ENCODE results near the gene CUL4A. TPM values are rescaled to one million over a fixed set of nuclear protein-coding genes. Genes with fewer than 3 reads are reported as not detected.

Gene CUL4A
- total and polyA plus RNA-seq, 3 experiments from 2014 or later: 67.4 to 87.3 (median 82.5) TPM

DNA sequence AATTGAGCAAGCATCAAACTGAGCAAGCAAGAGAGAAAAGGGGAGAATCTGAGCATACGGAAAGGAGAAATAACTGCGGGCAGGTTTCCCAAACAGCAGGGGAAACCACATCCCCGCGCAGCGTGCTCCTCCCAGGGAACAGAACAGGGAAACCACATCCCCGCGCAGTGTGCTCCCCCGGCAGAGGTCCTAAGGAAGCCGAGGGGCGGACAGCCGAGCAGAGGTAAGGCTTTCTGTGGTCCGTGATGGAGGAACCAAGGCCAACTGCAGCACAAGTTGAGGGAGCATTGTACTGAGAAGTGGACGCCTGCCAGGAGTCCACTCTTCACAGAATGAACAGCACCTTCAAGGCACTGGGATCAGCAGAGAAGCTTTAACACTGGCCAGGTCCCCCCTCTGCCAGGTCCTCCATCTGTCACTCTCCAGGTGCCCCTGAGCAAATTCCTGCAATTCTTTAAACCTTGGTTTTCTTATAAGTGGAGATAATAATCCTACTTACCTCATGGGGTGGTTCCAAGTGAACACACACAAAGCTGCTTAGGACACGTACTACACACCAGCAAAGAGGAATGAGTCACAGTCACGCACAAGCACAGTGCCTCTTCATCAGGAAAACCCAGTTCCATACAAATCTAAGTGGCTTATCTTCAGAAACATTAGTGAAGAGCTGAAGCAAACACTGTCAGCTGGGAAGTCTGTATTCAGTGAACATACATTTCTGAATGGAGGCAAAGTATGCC, 64.6 kb downstream of the CUL4A start:
- Histone ChIP-seq H3K36me3 (ENCODE audit: insufficient read depth, low read length) (no peaks in the 10 kb centered on the region), H3K27me3 (ENCODE audit: insufficient read depth, low read length, poor library complexity, severe bottlenecking) (no peaks in the 10 kb centered on the region), H3K27ac (ENCODE audit: low read depth, low read length) (no peak overlapping the region), H3K4me3 (ENCODE audit: low read length) (no peak overlapping the region), H3K9me3 (ENCODE audit: low read length) (no peaks in the 10 kb centered on the region), H3K4me1 (ENCODE audit: insufficient read depth, low read length) (no peaks in the 10 kb centered on the region)
- CTCF ChIA-PET: interaction anchor here (1.2 kb wide), 1 partner anchor 120 kb away, joined by 3 read pairs; no protein-coding TSS in a partner anchor
- Mint-ChIP-seq H3K27ac (peak overlapping the region in 2 of 8 donors; percentile 32 to 74), H3K9me3 (no peaks in the 10 kb centered on the region), H3K4me3 (no peak overlapping the region), H3K36me3 (peaks cover 6 to 9% (median 8%) of the 10 kb centered on the region in 3 donors), H3K27me3 (peaks cover 6 to 8% of the 10 kb centered on the region in 2 donors), H3K4me1 (peaks cover 0 to 3% (median 1%) of the 10 kb centered on the region in 3 donors)
- no peak for DNase-seq
- POLR2A ChIA-PET: no interaction called here

DNA sequence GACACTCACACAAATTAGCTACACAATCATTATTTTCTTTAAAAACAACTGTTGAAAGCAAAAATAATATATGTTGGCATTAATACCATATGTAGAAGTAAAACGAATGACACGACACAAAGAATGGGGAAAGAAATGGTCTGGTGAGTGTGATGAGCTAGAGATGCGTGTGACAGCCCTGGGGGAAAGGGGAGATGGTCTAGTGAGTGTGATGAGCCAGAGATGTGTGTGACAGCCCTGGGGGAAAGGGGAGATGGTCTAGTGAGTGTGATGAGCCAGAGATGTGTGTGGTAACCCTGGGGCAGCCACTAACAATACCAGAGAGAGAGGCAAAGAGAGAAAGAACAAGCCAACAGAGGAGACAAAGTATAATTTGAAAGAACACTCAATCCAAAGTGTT, 65.3 kb downstream of the CUL4A start:
- no peaks in the 10 kb centered on the region for H3K9me3 Mint-ChIP-seq
- Histone ChIP-seq H3K36me3 (ENCODE audit: insufficient read depth, low read length) (no peaks in the 10 kb centered on the region), H3K4me3 (ENCODE audit: low read length) (no peak overlapping the region), H3K27me3 (ENCODE audit: insufficient read depth, low read length, poor library complexity, severe bottlenecking) (no peaks in the 10 kb centered on the region), H3K9me3 (ENCODE audit: low read length) (no peaks in the 10 kb centered on the region), H3K27ac (ENCODE audit: low read depth, low read length) (no peak overlapping the region), H3K4me1 (ENCODE audit: insufficient read depth, low read length) (no peaks in the 10 kb centered on the region)
- ChIA-PET POLR2A (no interaction called here), CTCF (interaction anchor here (1.2 kb wide), 1 partner anchor 119 kb away, joined by 3 read pairs; no protein-coding TSS in a partner anchor)
- H3K36me3 Mint-ChIP-seq: peaks cover 8 to 9% (median 8%) of the 10 kb centered on the region in 3 donors
- H3K27ac Mint-ChIP-seq: no peak overlapping the region
- no peak overlapping the region for H3K4me3 Mint-ChIP-seq
- H3K27me3 Mint-ChIP-seq: peaks cover 8 to 9% of the 10 kb centered on the region in 2 donors
- H3K4me1 Mint-ChIP-seq: peaks cover 0 to 3% (median 1%) of the 10 kb centered on the region in 3 donors
- no peak for DNase-seq

DNA sequence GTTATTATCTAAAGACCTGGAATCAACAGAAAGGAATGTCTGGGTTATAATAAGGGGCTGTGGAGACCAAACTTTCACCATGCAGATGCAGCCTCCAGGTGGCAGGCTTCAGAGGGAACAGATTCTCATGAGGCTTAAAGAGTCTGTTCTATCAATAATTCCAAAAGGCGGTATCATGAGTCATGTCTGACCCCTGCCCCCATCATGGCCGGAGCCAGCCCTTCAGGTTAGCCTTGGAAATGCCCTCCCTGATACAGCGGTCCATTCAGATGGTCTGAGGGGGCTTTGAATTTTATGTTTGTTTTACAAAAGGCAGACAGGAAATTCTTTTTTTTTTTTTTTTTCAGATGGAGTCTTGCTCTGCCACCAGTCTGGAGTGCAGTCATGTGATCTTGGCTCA, 66.0 kb downstream of the CUL4A start:
- Mint-ChIP-seq H3K9me3 (no peaks in the 10 kb centered on the region), H3K27ac (no peak overlapping the region)

DNA sequence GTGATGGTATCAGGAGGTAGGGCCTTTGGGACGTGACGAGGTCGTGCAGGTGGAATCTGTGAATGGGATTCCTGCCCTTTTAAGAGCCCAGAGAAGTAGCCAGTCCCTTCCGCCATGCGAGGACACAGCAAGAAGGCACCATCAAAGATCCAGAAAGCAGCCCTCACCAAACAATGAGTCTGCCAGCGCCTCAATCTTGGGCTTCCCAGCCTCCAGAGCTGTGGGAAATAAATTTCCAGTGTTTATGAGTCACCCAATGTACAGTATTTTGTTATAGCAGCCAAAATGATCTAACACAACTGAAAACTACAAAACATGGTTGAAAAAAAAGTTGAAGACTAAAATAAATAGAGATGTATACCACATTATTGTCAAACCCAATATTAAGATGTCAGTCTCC, 70.7 kb downstream of the CUL4A start:
- H3K4me1 Mint-ChIP-seq: peaks cover 0 to 3% (median 1%) of the 10 kb centered on the region in 3 donors
- Histone ChIP-seq H3K36me3 (ENCODE audit: insufficient read depth, low read length) (no peaks in the 10 kb centered on the region), H3K27ac (ENCODE audit: low read depth, low read length) (no peak overlapping the region), H3K4me1 (ENCODE audit: insufficient read depth, low read length) (no peaks in the 10 kb centered on the region), H3K9me3 (ENCODE audit: low read length) (no peaks in the 10 kb centered on the region), H3K27me3 (ENCODE audit: insufficient read depth, low read length, poor library complexity, severe bottlenecking) (no peaks in the 10 kb centered on the region), H3K4me3 (ENCODE audit: low read length) (no peak overlapping the region)
- ChIA-PET CTCF (no interaction called here), POLR2A (no interaction called here)
- DNase-seq: no peak
- H3K4me3 Mint-ChIP-seq: no peak overlapping the region
- H3K9me3 Mint-ChIP-seq: no peaks in the 10 kb centered on the region
- peaks cover 0 to 8% (median 2%) of the 10 kb centered on the region in 3 donors for H3K36me3 Mint-ChIP-seq
- no peak overlapping the region for H3K27ac Mint-ChIP-seq
- peaks cover 9 to 22% of the 10 kb centered on the region in 2 donors for H3K27me3 Mint-ChIP-seq

More for the DNA sequence above, 66.0 kb downstream of the CUL4A start:
- Histone ChIP-seq H3K4me1 (ENCODE audit: insufficient read depth, low read length) (no peaks in the 10 kb centered on the region), H3K27ac (ENCODE audit: low read depth, low read length) (no peak overlapping the region), H3K36me3 (ENCODE audit: insufficient read depth, low read length) (no peaks in the 10 kb centered on the region), H3K27me3 (ENCODE audit: insufficient read depth, low read length, poor library complexity, severe bottlenecking) (no peaks in the 10 kb centered on the region), H3K9me3 (ENCODE audit: low read length) (no peaks in the 10 kb centered on the region), H3K4me3 (ENCODE audit: low read length) (no peak overlapping the region)
- CTCF ChIA-PET: interaction anchor here (1.0 kb wide), 1 partner anchor 23 kb away, joined by 3 read pairs; no protein-coding TSS in a partner anchor
- Mint-ChIP-seq H3K27me3 (peaks cover 8 to 10% of the 10 kb centered on the region in 2 donors), H3K4me1 (peaks cover 0 to 3% (median 1%) of the 10 kb centered on the region in 3 donors), H3K36me3 (peaks cover 8 to 9% (median 8%) of the 10 kb centered on the region in 3 donors), H3K4me3 (no peak overlapping the region)
- POLR2A ChIA-PET: no interaction called here
- peak in 1 of 5 donors; percentile 37 for DNase-seq

DNA sequence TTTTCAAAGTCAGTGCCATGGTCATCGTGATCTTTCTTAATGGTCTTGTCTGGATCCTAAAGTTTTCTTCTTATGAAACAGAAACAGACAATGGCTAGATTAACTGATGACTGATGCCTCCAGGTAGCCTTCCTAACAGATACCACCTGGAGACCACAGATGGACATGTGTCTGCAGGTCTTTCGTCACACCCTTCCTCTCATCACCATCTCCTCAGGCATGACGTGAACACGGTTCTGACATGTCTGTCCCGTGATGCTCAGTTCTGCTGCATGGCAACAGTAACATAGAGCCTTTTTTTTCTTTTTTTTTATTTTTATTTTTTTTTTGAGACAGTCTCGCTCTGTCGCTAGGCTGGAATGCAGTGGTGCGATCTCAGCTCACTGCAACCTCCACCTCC, 74.5 kb downstream of the CUL4A start:
- CTCF ChIA-PET: no interaction called here
- no peaks in the 10 kb centered on the region for H3K9me3 ChIP-seq (ENCODE audit: low read length)
- Mint-ChIP-seq H3K4me3 (no peak overlapping the region), H3K27me3 (peaks cover 8 to 44% of the 10 kb centered on the region in 2 donors), H3K27ac (no peak overlapping the region), H3K9me3 (no peaks in the 10 kb centered on the region), H3K4me1 (no peaks in the 10 kb centered on the region), H3K36me3 (peaks cover 0 to 2% (median 0%) of the 10 kb centered on the region in 3 donors)
- H3K27ac ChIP-seq (ENCODE audit: low read depth, low read length): no peak overlapping the region
- H3K4me1 ChIP-seq (ENCODE audit: insufficient read depth, low read length): no peaks in the 10 kb centered on the region
- POLR2A ChIA-PET: no interaction called here
- DNase-seq: no peak
- H3K27me3 ChIP-seq (ENCODE audit: insufficient read depth, low read length, poor library complexity, severe bottlenecking): no peaks in the 10 kb centered on the region
- H3K36me3 ChIP-seq (ENCODE audit: insufficient read depth, low read length): no peaks in the 10 kb centered on the region
- H3K4me3 ChIP-seq (ENCODE audit: low read length): no peak overlapping the region

DNA sequence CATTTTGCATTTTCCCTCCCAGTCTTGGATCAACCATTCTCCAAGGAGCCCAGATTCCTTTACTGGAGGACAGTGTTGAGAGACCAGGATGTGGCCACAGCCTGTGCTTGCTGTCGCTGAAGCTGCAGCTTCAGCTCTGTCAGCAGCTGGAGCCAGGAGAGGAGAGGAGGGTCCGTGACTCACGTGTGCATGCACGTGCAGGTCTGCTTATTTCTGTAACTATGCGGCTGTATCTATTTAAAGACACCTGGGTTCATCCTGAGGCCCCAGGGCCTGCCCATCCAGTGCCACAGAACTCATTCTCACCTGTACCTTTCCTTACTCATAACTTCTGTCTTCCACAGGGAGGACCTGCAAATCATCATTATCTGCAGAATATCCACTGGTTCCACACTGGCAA, 79.5 kb downstream of the CUL4A start:
- no peak overlapping the region for H3K27ac Mint-ChIP-seq
- H3K36me3 ChIP-seq (ENCODE audit: insufficient read depth, low read length): no peaks in the 10 kb centered on the region
- H3K4me1 Mint-ChIP-seq: peaks cover 12 to 16% (median 12%) of the 10 kb centered on the region in 3 donors
- H3K4me3 ChIP-seq (ENCODE audit: low read length): no peak overlapping the region
- H3K9me3 ChIP-seq (ENCODE audit: low read length): no peaks in the 10 kb centered on the region
- H3K27me3 Mint-ChIP-seq: peaks cover 24 to 66% of the 10 kb centered on the region in 2 donors
- no peak for DNase-seq
- no peaks in the 10 kb centered on the region for H3K36me3 Mint-ChIP-seq
- peaks cover 10% of the 10 kb centered on the region for H3K4me1 ChIP-seq (ENCODE audit: insufficient read depth, low read length)
- no peak overlapping the region for H3K27ac ChIP-seq (ENCODE audit: low read depth, low read length)
- H3K9me3 Mint-ChIP-seq: peaks cover 0 to 3% (median 0%) of the 10 kb centered on the region in 5 donors
- H3K4me3 Mint-ChIP-seq: no peak overlapping the region
- peaks cover 15% of the 10 kb centered on the region for H3K27me3 ChIP-seq (ENCODE audit: insufficient read depth, low read length, poor library complexity, severe bottlenecking)
- ChIA-PET CTCF (no interaction called here), POLR2A (no interaction called here)

DNA sequence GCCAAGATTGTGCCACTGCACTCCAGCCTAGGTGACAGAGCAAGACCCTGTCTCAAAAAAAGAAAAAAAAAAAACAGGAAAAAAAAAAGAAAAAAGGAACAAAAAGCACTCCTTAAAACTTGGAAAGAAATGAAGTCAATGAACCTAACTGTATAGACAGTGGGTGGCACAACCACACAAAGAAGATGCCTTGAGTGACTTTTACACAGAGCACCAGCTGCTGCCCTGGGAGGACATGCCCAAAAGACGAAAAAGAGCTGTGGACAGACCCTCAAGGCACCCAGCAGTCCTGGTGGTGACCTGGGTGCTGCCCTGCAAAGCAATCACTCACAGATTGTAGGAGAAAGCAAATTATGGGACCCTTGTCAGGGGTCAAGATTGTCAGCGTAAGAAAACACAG, 81.7 kb downstream of the CUL4A start:
- peak overlapping the region in 1 of 8 donors; percentile 57 for H3K27ac Mint-ChIP-seq
- peak overlapping the region in 4 of 7 donors; percentile 23 to 68 (median 41) for H3K4me3 Mint-ChIP-seq
- H3K36me3 Mint-ChIP-seq: no peaks in the 10 kb centered on the region
- peaks cover 0 to 3% (median 0%) of the 10 kb centered on the region in 5 donors for H3K9me3 Mint-ChIP-seq
- no peak for DNase-seq
- Histone ChIP-seq H3K4me3 (ENCODE audit: low read length) (no peak overlapping the region), H3K4me1 (ENCODE audit: insufficient read depth, low read length) (peaks cover 12% of the 10 kb centered on the region), H3K27ac (ENCODE audit: low read depth, low read length) (no peak overlapping the region), H3K27me3 (ENCODE audit: insufficient read depth, low read length, poor library complexity, severe bottlenecking) (peaks cover 15% of the 10 kb centered on the region), H3K36me3 (ENCODE audit: insufficient read depth, low read length) (no peaks in the 10 kb centered on the region), H3K9me3 (ENCODE audit: low read length) (no peaks in the 10 kb centered on the region)
- H3K4me1 Mint-ChIP-seq: peaks cover 12 to 21% (median 15%) of the 10 kb centered on the region in 3 donors
- POLR2A ChIA-PET: no interaction called here
- CTCF ChIA-PET: no interaction called here
- H3K27me3 Mint-ChIP-seq: peaks cover 35 to 61% of the 10 kb centered on the region in 2 donors

DNA sequence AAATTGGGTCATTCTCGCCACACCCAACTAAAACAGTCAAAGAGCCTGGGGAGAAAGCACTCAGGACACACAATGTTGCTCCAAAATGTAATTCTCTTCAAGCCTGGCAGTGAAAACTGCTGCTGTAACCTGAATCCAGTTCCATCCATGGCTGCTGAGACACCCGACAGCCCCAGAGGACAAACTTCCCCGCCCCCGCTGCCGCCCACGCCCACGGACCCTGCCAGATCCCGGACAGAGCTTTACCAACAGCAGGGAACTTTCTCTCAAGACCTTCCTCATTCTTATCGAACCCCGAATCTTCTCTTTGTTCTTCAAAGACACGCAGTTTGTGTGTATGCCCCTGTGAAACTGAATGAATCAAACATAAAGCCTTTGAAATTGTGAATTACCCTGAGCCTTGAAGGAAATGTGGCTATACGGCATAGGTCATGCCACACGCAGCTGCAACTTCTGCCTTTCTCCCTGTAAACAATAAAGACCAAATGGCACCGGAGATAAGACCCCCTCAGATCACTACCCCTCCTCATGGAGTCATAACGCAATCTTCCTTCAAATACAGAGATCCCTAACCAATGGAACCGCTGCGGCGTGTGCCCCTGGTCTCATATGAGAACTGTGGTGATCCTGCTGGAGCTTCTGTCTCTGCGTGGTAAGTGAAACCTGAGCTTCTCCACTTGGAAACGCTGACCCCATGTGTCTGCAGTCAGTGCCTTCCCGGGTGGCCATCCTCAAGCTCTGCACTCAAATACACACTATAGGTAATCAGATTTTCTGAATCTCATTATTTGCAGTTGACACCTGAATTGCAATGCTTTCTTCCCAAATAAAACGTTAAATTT, 82.8 kb downstream of the CUL4A start:
- ChIA-PET CTCF (no interaction called here), POLR2A (no interaction called here)
- Histone ChIP-seq H3K4me3 (ENCODE audit: low read length) (peak overlapping the region; percentile 49), H3K27me3 (ENCODE audit: insufficient read depth, low read length, poor library complexity, severe bottlenecking) (peaks cover 15% of the 10 kb centered on the region), H3K36me3 (ENCODE audit: insufficient read depth, low read length) (no peaks in the 10 kb centered on the region), H3K27ac (ENCODE audit: low read depth, low read length) (no peak overlapping the region), H3K4me1 (ENCODE audit: insufficient read depth, low read length) (peaks cover 18% of the 10 kb centered on the region), H3K9me3 (ENCODE audit: low read length) (no peaks in the 10 kb centered on the region)
- H3K9me3 Mint-ChIP-seq: peaks cover 0 to 5% (median 2%) of the 10 kb centered on the region in 5 donors
- peaks cover 42 to 59% of the 10 kb centered on the region in 2 donors for H3K27me3 Mint-ChIP-seq
- H3K36me3 Mint-ChIP-seq: peaks cover 0 to 5% (median 2%) of the 10 kb centered on the region in 3 donors
- peak overlapping the region; percentile 28 to 89 (median 56) for H3K4me3 Mint-ChIP-seq
- peaks cover 17 to 29% (median 23%) of the 10 kb centered on the region in 3 donors for H3K4me1 Mint-ChIP-seq
- peak in 2 of 5 donors; percentile 2 to 19 for DNase-seq
- H3K27ac Mint-ChIP-seq: peak overlapping the region in 6 of 8 donors; percentile 0 to 68 (median 26)

Data from CD8-positive, alpha-beta memory T cell (primary cell).